ENCODE measurements around the gene ELN. TPM values are rescaled to one million over a fixed set of nuclear protein-coding genes. Genes with fewer than 3 reads are reported as not detected.
A peak's percentile ranks its signal among the peaks of the same experiment; 100 is the strongest.
"Not testable (repeated sequence)": the region's sequence is repeated elsewhere in the genome, so short reads cannot be mapped to it uniquely, and the experiment has no call there.

ELN gene
- polyA plus RNA-seq, 5 donors, result 165 to 379 (median 275) TPM

DNA sequence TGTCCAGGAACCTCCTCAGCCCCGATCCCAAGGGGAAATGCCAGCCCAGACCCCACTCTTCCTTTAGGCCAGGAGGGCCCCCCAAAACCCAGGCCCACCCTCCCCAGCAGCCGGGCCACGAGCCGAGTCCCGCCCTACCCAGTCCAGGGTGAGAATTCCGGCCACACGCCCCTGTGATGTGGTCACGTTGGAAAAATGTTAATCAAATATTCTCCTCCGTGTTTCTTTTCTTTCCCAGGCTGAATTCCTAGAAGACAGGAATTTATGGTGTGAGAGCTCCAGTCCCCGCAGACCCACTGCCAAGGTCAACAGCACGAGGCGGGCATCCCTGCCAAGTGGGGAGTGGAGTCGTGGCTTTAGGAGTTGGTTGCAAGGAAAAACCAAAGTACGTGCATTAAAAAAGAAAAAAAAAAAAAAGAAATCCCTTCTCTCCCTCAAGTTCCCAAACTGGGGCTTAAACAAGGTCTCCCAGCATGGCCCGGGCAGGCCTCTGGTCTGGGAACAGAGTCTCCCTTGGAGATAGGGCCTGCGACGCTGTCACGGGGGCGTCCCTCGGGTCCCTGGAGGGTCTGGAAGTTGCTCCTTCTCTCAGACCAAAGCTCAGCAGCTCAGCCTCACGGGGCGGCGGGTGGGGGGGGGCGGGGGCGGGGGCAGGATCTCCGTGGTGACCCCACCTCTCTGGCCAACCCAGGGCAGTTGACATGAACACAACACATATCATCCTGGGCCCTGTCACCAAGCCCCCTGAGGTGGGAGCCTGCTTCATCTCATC, 28.1 kb upstream of the ELN start:
- peak in 1 of 2 donors; percentile 23 for DNase-seq

DNA sequence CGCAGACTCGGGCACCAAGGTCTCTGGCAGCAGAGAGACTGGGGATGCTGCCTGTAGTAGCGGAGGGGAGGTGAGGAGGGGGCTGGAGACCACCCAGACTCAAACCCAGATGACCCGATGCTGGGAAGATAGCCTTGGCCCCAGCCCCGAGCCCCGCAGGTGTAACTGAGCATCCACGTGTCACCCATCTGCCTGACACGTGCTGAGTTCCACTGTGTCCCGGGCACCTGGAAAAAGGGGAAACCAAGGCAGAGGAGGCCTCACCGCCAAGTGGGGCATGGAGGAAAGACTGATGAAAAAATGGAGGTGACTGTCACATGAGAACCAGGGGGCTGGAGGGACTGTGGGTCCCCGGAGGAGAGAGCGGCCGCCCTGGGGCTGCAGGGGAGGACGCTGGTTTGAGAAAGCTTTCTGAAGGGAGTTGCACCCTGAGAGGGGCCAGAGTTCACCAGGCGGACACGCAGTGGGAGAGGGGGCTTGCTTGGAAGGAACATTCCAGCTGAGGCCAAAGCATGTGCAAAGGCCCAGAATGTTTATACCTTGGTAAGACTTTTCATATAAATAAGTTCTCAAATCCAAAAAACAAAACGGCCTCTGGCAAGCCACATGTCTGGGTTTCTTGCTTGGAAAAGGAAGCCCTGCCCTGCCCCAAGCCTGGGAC, 27.4 kb upstream of the ELN start:
- no peak for DNase-seq

DNA sequence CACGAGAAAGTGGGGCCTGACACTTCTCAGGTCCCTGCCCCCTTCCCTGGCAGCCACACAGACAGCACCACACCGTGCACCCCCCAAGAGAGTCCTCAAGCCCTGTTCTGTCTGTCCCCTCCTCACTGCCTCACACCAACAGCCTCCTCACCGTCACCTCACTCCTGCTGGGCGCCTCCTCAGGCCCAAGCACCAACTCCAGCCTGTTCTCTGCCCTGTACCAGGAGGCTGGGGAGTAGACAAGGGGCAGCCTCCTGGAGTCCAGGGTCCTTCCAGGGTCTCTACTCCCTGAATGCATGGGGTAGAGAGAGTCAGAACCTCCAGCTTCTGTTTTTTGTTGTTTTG, 26.9 kb upstream of the ELN start:
- no peak for DNase-seq

DNA sequence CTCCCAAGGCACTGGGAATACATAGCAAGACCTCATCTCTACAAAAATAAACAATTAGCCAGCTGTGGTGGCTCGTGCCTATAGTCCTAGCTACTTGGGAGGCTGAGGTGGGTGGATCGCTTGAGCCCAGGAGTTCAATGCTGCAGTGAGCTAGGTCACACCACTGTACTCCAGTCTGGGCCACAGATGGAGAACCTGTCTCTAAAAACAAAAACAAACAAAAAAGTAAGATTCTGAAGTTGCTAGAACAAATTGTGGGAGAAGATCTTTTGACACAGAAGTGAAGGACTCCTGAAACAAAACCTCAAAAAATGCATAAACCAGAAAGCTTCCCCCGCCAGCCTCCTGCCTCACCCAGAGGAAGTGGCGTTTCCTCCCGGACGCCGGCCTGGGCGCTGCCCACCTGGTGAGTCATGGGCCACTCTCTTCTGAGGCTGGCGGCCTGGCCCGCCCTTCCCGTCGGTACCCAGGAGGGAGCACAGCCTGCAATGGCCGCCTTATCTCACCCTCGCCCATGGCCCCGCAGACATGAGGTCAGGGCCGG, 25.4 kb upstream of the ELN start:
- DNase-seq, result no peak

DNA sequence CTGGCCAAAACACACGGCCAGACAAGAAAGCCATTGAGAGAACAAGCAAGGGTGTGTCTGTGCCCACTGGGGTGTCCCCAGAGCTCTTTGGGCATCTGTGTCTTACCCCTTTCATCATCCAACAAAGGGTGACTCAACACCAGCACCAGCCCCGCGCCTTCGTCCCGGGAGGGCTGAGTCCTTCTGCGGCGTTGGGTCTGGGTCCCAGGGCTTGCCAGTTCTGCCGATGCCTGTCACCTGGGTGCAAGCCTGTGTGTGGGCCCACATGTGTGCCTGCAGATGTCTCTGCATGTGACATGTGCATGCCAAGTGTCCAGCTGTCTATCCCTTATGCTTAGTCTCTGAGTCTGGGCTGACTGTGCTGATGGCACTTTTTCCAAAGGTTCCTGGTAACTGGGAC, 24.4 kb upstream of the ELN start:
- DNase-seq, result no peak

DNA sequence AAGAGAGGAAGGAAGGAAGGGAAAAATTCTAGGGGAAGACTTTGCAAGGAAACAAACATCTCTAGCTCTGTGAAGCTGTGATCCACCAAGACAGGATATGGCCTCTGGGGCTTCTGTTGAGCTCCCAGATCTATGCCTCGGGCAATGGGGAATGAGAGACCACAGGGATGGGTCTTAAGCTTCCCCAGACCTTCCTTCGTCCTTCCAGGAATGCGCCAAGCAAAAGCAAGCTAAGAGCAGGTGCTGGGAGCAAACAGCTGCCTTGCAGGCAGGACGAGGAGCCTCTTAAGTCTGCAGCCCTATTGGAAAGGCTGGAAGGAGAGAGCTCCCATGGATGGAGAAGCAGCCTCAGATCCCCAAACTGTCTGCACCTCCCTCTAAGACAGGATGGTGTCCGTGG, 21.9 kb upstream of the ELN start:
- DNase-seq, result no peak

DNA sequence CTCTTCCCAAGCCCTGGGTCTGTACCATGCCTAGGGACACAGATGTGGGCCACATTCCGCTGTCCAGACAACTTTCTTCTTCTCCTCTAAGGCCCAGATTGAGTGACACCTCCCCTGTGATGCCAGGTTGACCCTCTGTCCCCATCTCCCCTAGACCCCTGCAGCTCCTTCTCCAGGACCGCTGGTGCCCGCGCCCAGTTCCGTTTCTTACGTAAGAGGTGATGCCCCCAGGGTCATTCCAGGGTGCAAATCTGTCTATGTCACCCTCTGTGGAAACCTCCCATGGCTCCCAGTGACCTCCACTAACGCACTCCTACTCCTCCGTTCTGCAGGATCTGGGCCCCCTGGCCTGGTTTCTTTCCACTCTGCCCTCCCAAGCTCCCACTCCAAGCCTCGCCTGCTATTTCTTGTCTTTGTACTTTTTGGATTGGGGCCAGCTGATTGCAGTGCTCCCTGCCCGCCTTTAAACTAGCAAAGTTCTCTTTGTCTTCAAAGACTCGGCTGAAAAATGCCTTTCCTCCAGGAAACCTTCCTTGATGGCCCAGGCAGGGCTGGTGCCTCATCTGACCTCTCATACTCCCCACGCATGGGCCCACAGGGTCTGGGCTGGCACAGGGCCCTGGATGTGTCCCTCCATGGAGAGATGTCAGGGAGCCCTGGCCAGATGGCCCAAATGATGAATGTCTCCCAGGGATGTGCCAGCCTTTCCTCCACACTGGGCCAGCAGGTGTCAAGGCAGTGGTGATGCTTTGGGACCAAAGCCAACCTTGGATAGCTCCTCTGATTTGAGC, 21.3 kb upstream of the ELN start:
- no peak for DNase-seq

DNA sequence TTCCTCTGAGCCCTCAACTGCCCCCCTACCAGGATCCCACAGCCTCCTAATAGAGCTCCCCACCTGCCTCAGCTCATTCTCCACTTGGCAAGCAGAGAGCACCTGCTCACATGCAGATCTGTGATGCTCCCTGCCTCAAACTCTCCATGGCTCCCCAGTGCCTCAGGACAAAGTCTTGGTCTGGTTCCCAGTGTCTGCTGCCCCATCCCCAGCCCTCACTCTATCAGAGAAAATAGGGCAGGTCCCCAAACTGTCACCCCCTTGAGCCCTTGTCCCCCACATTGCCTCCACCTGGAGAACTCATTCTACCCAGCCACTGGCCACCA, 20.8 kb upstream of the ELN start:
- no peak for DNase-seq

DNA sequence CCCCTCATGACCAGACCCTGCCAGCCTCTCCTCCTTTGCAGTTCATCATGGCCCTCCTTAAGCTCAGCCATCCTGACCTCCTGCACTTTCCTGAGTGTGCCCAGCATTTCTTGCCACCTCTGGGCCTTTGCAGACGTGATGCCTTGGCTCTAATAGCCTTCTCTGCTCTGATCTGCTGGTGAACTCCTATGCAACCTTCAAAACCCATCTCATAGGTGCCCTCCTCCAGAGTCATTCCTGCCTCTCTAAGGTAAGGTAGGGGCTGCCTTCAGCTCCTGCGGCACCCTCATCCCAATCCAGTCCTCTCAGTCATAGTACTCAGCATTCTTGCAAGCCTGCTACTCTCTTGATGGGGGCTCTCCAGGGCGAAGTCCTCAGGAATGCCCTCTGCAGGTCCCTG, 19.3 kb upstream of the ELN start:
- no peak for DNase-seq

DNA sequence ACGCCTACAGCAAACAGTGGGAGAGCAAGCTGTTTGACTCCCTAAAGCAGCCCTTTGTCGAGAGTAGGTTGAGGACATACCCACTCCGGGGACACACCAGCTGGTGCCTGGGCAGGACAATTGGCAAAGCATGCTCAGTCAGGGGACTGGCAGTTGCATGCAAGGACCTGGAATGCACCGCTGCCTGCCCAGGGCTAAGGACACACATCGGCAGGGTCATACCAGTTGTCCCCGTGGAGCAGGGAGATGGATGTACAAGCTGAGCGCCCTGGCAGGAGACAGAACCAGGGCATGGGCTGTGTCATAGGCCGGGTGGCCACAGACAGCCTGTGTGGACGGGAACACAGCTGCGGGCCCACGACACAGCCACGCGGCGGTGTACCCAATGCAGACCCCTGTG, 18.3 kb upstream of the ELN start:
- no peak for DNase-seq

DNA sequence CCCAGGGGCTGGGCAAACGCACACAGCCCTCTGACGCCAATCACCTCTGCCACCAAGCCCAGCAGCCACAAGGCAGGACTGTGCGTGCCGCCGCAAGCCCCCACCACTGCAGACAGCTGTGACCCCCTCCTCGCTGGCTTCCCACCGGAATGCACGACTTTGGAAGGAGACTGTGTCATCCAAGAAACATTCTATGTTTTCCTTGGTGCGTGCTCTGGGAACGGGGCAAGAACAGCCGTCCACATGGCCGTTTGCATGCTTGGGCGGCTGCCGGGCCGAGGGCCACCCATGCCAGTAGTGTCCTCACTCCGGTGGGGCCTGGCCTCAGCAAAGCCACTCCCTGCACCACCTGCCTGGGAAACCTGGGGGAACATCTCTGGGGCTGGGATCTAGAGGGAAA, 17.6 kb upstream of the ELN start:
- no peak for DNase-seq

DNA sequence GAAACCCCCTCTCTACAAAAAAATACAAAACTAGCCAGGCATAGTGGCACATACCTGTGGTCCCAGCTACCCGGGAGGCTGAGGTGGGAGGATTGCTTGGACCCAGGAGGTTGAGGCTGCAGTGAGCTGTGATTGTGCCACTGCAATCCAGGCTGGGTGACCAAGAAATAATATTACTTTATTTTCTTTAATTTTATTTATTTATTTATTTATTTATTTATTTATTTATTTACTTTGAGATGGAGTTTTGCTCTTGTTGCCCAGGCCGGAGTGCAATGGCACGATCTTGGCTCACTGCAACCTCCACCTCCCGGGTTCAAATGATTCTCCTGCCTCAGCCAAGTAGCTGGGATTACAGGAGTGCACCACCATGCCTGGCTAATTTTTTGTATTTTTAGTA, 16.6 kb upstream of the ELN start:
- DNase-seq, result not testable (repeated sequence)

DNA sequence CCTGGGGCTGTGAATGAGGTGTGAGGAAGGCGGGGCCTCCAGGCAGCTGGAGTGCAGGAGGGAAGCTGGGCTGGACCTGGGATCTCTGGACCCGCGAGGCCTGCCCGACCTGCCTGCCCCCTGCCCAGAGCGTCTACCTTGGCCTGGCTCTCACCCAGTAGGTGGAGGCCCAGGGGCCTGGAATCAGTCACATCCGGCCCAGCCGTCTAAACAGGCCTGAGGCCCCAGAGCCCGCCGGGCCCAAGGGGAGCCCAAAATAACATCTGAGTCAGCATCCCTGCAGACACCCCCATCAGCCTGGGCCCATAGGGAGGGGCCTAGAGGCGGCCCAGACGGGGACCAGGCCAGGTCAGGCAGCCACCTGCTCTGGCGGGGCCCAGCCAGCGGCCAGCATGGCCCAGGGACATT, 15.1 kb upstream of the ELN start:
- no peak for DNase-seq

DNA sequence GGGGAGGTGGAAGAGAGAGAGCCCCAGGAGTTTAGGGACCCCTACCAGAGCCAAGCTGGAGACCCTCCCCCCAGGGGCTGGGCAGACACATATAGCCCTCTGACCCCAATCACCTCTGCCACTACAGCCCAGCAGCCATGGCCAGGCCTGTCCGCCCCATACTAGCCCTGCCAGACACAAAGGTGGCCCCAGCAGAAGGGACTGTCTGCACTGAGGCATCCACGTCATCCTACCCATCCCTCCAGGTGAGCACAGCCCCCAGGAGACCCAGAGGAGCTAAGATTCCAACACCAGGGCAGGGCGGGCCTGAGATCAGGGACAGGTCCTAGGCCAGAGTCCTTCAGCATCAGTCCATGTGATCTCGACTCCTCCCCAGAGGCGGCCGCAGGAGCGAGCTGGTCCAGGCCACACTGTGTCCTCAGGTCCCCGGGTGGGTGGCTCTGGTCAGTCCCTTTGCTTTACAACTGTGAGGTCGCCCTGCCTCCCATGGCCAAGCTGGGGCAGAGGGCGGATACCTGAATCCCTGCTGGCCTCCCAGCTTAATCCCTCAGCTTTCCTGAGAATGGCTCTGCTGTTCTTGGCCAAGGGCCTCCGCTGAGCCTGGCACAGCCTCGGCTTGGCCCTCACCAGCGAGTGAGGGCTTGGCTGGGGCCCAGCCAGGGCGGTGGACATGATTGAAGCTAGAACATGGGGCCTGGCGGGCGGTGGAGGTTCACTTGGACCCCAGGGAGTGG, 14.3 kb upstream of the ELN start:
- DNase-seq, result no peak

DNA sequence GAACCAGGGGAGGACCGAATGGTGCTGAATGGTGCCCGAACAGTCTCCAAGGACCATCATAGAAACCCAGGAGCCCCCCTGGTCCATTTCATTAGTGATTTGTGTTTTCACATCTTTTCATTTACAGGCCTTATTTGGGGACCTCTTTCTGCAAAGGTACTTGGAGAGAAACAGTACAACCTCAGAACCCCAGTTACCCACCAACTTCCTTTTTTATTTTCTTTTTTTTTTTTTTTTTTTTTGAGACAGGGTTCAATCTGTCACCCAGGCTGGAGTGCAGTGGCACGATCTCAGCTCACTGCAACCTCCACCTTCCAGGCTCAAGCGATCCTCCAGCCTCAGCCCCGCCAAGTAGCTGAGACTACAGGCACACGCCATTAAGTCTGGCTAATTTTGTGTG, 13.0 kb upstream of the ELN start:
- no peak for DNase-seq

DNA sequence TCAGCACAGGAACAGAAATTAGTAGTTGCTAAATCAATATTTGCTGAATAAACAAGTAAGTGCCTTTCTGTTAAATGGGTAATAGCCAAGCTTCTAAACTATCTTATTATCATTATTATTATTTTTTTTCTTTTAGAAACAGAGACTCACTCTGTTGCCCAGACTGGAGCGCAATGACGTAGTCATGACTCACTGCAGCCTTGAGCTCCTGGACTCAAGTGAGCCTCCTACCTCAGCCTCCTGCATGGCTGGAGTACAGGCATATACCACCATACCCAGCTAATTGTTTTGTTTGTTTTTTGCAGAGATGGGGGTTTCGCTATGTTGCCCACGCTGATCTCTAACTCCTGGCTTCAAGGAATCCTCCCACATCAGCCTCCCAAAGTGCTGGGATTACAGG, 12.3 kb upstream of the ELN start:
- DNase-seq, result no peak

DNA sequence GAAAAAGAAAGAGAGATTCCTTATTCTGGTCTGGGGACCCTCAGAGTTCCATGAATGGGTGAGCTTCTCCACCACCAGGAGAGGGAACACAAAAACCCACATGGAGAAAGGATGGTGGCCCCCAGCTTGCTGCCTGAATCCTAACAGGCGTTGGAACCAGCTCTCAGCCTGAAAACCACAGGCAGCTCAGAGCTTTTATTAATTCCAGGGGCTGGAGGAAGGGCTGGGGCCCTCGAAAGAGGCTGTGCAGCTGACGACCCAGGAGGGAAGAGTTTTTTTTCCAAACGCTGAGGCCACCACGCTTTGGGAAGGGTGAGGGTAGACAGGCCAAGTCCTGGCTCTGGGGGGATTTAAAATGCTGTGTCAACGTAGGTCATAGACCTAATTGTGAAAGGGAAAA, 10.8 kb upstream of the ELN start:
- DNase-seq, result no peak

DNA sequence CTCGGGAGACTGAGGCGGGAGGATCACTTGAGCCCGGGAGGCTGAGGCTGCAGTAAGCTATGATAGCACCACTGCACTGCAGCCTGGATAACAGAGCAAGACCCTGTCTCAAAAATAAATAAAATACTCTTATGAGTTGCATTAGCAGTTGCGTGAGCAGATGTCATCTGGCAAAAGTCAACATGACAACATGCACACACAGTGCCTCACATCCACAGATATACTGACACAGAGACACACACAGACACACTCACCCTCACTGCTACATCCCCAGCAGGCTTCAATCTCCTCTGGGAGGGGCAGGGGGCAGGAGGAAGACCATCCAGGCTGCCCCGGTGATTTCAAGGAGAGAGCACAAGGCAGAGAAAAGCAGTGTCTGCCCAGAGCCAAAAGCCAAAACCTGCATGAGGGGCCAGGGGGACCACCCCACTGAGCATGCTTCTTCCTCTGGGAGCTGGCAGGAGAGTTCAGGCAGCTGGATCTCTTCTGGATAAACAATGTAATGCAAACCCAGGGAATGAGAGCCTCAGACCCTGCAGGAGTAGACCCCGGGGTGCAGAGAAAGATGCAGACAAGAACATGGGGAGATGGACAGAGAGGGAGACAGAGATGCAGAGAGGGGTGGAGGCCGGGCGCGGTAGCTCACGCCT, 9.6 kb upstream of the ELN start:
- no peak for DNase-seq

DNA sequence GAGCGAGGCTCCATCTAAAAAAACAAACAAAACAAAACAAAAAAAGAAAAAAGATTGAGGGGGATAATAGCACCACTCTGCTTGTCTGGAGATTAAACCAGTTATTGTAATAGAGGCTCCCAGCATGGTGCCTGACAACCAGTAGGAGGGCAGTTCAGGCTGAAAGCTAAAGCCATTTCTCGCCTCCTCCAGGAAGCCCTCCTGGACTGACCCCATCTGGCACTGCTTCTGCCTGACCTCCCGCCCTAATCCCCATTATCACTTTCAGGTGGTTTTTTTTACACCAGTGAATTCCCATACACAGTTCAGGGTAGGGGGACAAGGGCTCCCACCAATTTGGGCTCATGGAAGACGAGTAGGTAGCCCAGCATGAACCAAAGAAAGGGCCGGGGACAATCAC, 8.8 kb upstream of the ELN start:
- no peak for DNase-seq

DNA sequence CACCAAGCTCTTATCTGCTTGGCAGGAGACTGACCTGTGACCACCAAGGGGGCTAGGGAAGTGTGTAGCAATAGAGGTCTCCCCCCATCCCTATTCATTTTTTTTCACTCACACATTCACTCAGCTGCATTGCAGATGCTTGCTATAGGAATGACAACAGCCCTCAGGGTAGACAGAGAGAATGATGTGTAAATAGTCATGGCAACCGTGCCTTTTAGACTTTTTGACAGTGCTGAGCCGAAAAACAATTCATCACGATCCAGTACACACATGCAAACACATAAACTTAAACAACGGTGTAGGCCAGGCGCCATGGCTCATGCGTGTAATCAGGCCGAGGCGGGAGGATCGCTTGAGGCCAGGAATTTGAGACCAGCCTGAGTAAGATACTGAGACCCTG, 7.6 kb upstream of the ELN start:
- DNase-seq, result no peak

DNA sequence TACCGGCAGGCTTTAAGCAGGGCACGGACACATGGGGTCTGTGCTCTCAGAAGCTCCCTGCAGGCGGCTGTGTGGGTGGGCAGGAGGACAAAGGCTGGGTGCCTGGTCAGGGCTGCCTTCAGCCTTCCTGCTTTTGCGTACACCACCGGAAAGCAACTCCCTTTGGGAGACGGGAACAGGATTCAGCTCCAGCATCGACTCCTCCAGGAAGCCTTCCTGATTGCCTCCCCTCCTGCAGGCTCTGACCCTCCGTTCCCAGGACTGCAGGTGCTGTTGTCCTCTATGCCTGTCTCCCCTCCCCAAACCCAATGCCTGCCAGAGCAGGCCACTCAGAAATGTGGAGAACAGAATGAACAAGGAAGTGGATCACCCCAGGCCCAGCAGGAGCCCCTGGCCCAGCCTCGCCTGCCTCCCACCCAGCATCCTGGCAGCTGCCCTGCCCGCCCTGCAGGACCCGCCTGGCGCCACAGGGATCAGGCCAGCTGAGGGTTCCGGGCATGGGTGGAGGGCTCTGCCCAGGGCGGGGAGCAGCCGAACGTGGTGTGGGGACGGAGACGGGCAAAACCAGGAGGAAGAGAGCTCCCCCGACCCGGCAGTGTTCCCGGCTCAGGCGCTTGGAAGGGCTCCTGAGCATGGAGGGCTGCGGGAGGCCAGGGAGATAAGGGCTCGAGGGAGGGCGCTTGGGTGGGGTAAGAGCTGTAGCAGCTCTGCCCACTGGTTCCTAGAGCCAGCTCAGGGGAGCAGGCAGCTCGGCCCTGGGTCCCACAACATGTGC, 6.2 kb upstream of the ELN start:
- DNase-seq, result no peak

Measured in right lung (tissue), 5 donors.